Right lobe of liver (tissue), 6 donors: Measurements from ENCODE around the gene C16orf82. TPM values are rescaled to one million over a fixed set of nuclear protein-coding genes. Genes with fewer than 3 reads are reported as not detected.

Source experiments
- ATAC-seq, 4 donors: fragments of 200-7000 bp; cut with Tn5 transposase; one replicate each; pipeline ENCODE4 v1.9.1; 2020; ENCODE audit warnings: mild to moderate bottlenecking in 4 of 4, moderate library complexity in 4 of 4
- DNase-seq, 3 donors: peaks; one replicate each; pipeline ENCODE4 v3.0.0-alpha.2; 2020
- H3K27ac ChIP-seq, 3 donors: fragments of 200-600 bp; one replicate each; pipeline ENCODE4 v1.8.0; 2022
- H3K27me3 ChIP-seq, 2 donors: fragments of 200-600 bp; one replicate each; pipeline ENCODE4 v1.8.0; 2022
- H3K36me3 ChIP-seq, 4 donors: fragments of 200-600 bp; sonication (generic) in 1 of 4; one replicate each; pipeline versions ENCODE4 v1.5.1 to v1.8.0; 2017 to 2022; ENCODE audit warnings: control low read depth in 1 of 4
- H3K4me1 ChIP-seq, 4 donors: fragments of 200-600 bp; sonication (generic) in 1 of 4; one replicate each; pipeline versions ENCODE4 v1.5.1 to v1.8.0; 2017 to 2022; ENCODE audit warnings: control low read depth in 1 of 4
- H3K4me3 ChIP-seq, 3 donors: fragments of 200-600 bp; one replicate each; pipeline ENCODE4 v1.8.0; 2022
- H3K9me3 ChIP-seq, 4 donors: fragments of 200-600 bp; sonication (generic) in 1 of 4; one replicate each; pipeline versions ENCODE4 v1.5.1 to v1.8.0; 2017 to 2022; ENCODE audit warnings: control low read depth in 1 of 4
- CTCF ChIP-seq, 4 donors: fragments of 200-600 bp in 3 of 4; fragments of 450-650 bp in 1 of 4; IDR thresholded peaks; one replicate each; pipeline versions ENCODE4 v1.5.1 to v1.8.0; 2016 to 2022; ENCODE audit warnings: antibody characterized with exemption in 4 of 4, mild to moderate bottlenecking in 2 of 4
- POLR2A ChIP-seq: fragments of 450-650 bp; IDR thresholded peaks from one replicate; pipeline ENCODE4 v1.6.1; 2017; ENCODE audit warnings: antibody characterized with exemption, mild to moderate bottlenecking
- WGBS: methylation state at CpG from one replicate; pipeline ENCODE4 v1.1.6; 2018; ENCODE audit warnings: low coverage, low lambda C conversion rate; ENCODE audit not compliant: insufficient coverage; ENCODE audit errors: missing lambda C conversion rate; 5-methylcytosine and 5-hydroxymethylcytosine counted together
- intact Hi-C, 2 donors: fragments of 100-400 bp; cut with DNase I; formaldehyde crosslinking; loops; one replicate each; pipeline versions ENCODE4 v1.11.2 to v1.14.1; 2022
- total RNA-seq, 6 experiments: library from RNA; depleted of rRNA in 2 of 6; stranded (reverse); fragments of >200 nt in 2 of 6; fragmentation: NEBNext Ultra II Directional in 3 of 6; extraction: Animal tissue kit (Norgen Biotek cat#: 25700) in 3 of 6; gene quantifications; one replicate each; pipeline versions ENCODE4 v1.1.0 to v1.2.4, GENCODE V29; 2016 to 2023
- donor health status: DM: no; HTN: yes; CAD: no.
- donor health status: DM: no; HTN: no; CAD: no.
- donor health status: DM: no; HTN: no; CAD: no.
- donor health status: DM: no; HTN: yes; CAD: no.
- donor health status: DM: no; HTN: yes; CAD: no.

C16orf82 gene
- total RNA-seq, 6 experiments from 2014 or later, result not detected

GRCh38 chr16:27109666-27110523, 43.2 kb downstream of the C16orf82 start:
- no peaks in the 10 kb centered on the region for H3K36me3 ChIP-seq
- intact Hi-C loops, result no loop called here
- peaks cover 0 to 6% (median 0%) of the 10 kb centered on the region in 4 donors for H3K4me1 ChIP-seq
- H3K4me3 ChIP-seq, result no peak overlapping the region
- WGBS, result 3% methylated on average over 28 of the region's 61 CpGs
- TF ChIP-seq POLR2A (no peak), CTCF (IDR thresholded peaks at IDR 0.05) (peak; percentile 63 to 97 (median 94))
- DNase-seq, result peak; percentile 66 to 82 (median 75)
- no peaks in the 10 kb centered on the region for H3K27me3 ChIP-seq
- no peaks in the 10 kb centered on the region for H3K9me3 ChIP-seq
- peak; percentile 83 to 94 (median 90) for ATAC-seq
- H3K27ac ChIP-seq, result no peak overlapping the region

GRCh38 chr16:27110524-27110896, 43.8 kb downstream of the C16orf82 start:
- no peak for ATAC-seq
- Histone ChIP-seq H3K36me3 (no peaks in the 10 kb centered on the region), H3K27ac (no peak overlapping the region), H3K4me3 (no peak overlapping the region), H3K4me1 (peaks cover 0 to 6% (median 0%) of the 10 kb centered on the region in 4 donors), H3K27me3 (no peaks in the 10 kb centered on the region), H3K9me3 (no peaks in the 10 kb centered on the region)
- 36% methylated on average over 3 of the region's 7 CpGs for WGBS
- DNase-seq, result no peak
- intact Hi-C loops, result no loop called here
- no peak for TF ChIP-seq CTCF (IDR thresholded peaks at IDR 0.05)
- TF ChIP-seq POLR2A, result no peak

- DNase-seq, result no peak
Measured at GRCh38 chr16:27111486-27111885, 44.8 kb downstream of the C16orf82 start.

GRCh38 chr16:27112093-27112811, 45.5 kb downstream of the C16orf82 start:
- TF ChIP-seq POLR2A (no peak), CTCF (IDR thresholded peaks at IDR 0.05) (no peak)
- ATAC-seq (no peak), DNase-seq (no peak)
- Histone ChIP-seq H3K27ac (no peak overlapping the region), H3K27me3 (no peaks in the 10 kb centered on the region), H3K9me3 (no peaks in the 10 kb centered on the region), H3K36me3 (no peaks in the 10 kb centered on the region), H3K4me3 (no peak overlapping the region), H3K4me1 (peaks cover 0 to 6% (median 0%) of the 10 kb centered on the region in 4 donors)
- intact Hi-C loops, result no loop called here
- WGBS, result 75% methylated on average over 2 of the region's 4 CpGs

More at GRCh38 chr16:27111486-27111885, 44.8 kb downstream of the C16orf82 start:
- no peaks in the 10 kb centered on the region for H3K36me3 ChIP-seq
- intact Hi-C loops, result no loop called here
- ATAC-seq, result no peak
- WGBS, result 54% methylated on average over 3 of the region's 7 CpGs
- no peak overlapping the region for H3K4me3 ChIP-seq
- no peak overlapping the region for H3K27ac ChIP-seq
- no peaks in the 10 kb centered on the region for H3K9me3 ChIP-seq
- no peak for TF ChIP-seq POLR2A
- TF ChIP-seq CTCF (IDR thresholded peaks at IDR 0.05), result no peak
- H3K27me3 ChIP-seq, result no peaks in the 10 kb centered on the region
- H3K4me1 ChIP-seq, result peaks cover 0 to 6% (median 0%) of the 10 kb centered on the region in 4 donors
